ENCODE data around the gene JPH4. TPM values are rescaled to one million over a fixed set of nuclear protein-coding genes. Genes with fewer than 3 reads are reported as not detected.

JPH4 gene
- total and polyA plus RNA-seq, 2 donors (not counting 3 experiments of a cell fraction or from before 2014, with no cell fraction given), result 0.06 TPM; not detected in 1

GRCh38 chr14:23547924-23548323 is 30.7 kb downstream of the JPH4 start:
- Histone ChIP-seq H3K9ac (replicated peaks; ENCODE audit: extremely low read depth, insufficient read depth, low read length) (no peak overlapping the region), H3K9me3 (replicated peaks; ENCODE audit: control insufficient read depth, insufficient read depth, low read length) (no peaks in the 10 kb centered on the region), H4K20me1 (replicated peaks; ENCODE audit: control insufficient read depth, extremely low read depth, insufficient read depth, low read length) (no peaks in the 10 kb centered on the region), H3K4me1 (ENCODE audit: control insufficient read depth, extremely low read depth, insufficient read depth, low read length) (peaks cover 8% of the 10 kb centered on the region), H3K4me2 (ENCODE audit: insufficient read depth, low read length) (no peak overlapping the region), H3K36me3 (ENCODE audit: control insufficient read depth in 2 of 2, extremely low read depth in 1 of 2, insufficient read depth in 2 of 2, low read length in 2 of 2) (no peaks in the 10 kb centered on the region), H3K79me2 (ENCODE audit: control insufficient read depth, insufficient read depth, low read length) (no peaks in the 10 kb centered on the region), H2AFZ (ENCODE audit: low read depth, low read length) (no peak overlapping the region), H3K27ac (ENCODE audit: insufficient read depth, low read depth, low read length) (no peak overlapping the region), H3K4me3 (replicated peaks in 1 of 3; ENCODE audit: insufficient read depth in 1 of 3, low read depth in 1 of 3, low read length in 3 of 3) (no peak overlapping the region), H3K9me1 (replicated peaks; ENCODE audit: control insufficient read depth, extremely low read depth, insufficient read depth, low read length) (no peaks in the 10 kb centered on the region), H3K27me3 (ENCODE audit: control insufficient read depth in 2 of 2, insufficient read depth in 2 of 2, low read length in 2 of 2) (peaks cover 23 to 25% of the 10 kb centered on the region in 2 experiments)
- intact Hi-C loops (cut with micrococcal nuclease) (no loop called here), dilution Hi-C loops (cut with MboI; ENCODE audit: extremely low pct_ligation_motif_present, low sequenced_read_pairs) (no loop called here)
- no peak for FAIRE-seq
- POLR2A ChIA-PET, result no interaction called here
- CTCF ChIA-PET, result interaction anchor here (0.8 to 4.5 kb wide), 2 partner anchors 11 to 363 kb away, joined by 3 to 24 read pairs; no protein-coding TSS in a partner anchor
- no peak for DNase-seq (ENCODE audit: low read depth, low spot score)
- BruUV-seq (replicated peaks), result no TSS peak
- TF ChIP-seq FOS (IDR thresholded peaks at IDR 0.05; ENCODE audit: borderline replicate concordance, insufficient read depth, low read length) (no peak), CTCF (IDR thresholded peaks at IDR 0.05; ENCODE audit: extremely low read depth in 1 of 2, insufficient read depth in 1 of 2, low read depth in 1 of 2, low read length in 2 of 2) (no peak), EZH2 (IDR thresholded peaks at IDR 0.05; ENCODE audit: borderline replicate concordance, low read depth, low read length, severe bottlenecking) (no peak), POLR2A (IDR thresholded peaks at IDR 0.05; ENCODE audit: low read depth, low read length) (no peak), MYC (IDR thresholded peaks at IDR 0.05; ENCODE audit: low read depth, low read length) (no peak), GATA2 (IDR thresholded peaks at IDR 0.05; ENCODE audit: insufficient read depth, insufficient read length, low read depth, low read length) (no peak), MAX (IDR thresholded peaks at IDR 0.05; ENCODE audit: insufficient read depth, insufficient read length) (no peak)
